HG02642 (cell line): ENCODE data around the gene HIP1.
"Not testable (repeated sequence)": the region's sequence is repeated elsewhere in the genome, so short reads cannot be mapped to it uniquely, and the experiment has no call there.

ENCODE experiments used
- ATAC-seq: cut with Tn5 transposase; IDR thresholded peaks from one replicate; pipeline ENCODE4 v1.9.1; 2021; ENCODE audit warnings: mild to moderate bottlenecking; ENCODE audit not compliant: unreplicated experiment, poor library complexity

HIP1 gene

DNA sequence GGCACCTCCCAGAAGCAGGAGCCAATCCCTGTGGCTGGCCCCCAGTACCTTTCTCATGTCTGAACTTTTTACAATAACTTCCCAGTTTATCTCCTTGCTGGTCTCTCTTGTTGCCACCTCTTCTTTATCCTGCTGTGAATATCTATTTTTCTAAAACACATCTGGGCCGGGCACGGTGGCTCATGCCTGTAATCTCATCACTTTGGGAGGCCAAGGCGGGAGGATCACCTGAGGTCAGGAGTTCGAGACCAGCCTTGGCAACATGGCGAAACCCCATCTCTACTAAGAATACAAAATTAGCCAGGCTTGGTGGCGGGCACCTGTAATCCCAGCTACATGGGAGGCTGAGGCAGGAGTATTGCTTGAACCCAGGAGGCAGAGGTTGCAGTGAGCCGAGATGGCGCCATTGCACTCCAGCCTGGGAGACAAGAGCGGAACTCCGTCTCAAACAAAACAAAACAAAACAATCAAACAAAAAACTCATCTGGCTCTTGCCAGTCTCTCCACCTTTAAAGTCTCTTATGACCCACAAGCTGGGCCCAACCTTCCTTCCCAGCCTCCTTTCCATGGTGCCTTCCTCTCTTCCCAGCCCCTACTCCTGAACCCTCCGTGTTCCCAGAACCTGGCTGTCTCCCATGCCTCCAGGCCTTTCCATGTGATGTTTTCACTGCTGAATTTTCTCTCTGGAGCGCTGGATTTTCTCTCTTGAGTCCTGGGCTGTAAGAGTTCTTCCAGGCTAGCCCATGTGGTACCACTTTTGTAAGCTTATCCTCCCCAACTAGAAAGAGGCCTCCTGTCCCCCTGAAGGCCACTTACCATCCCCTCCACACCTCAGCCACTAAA lies 51.3 kb downstream of the HIP1 start:
- no peak for ATAC-seq

DNA sequence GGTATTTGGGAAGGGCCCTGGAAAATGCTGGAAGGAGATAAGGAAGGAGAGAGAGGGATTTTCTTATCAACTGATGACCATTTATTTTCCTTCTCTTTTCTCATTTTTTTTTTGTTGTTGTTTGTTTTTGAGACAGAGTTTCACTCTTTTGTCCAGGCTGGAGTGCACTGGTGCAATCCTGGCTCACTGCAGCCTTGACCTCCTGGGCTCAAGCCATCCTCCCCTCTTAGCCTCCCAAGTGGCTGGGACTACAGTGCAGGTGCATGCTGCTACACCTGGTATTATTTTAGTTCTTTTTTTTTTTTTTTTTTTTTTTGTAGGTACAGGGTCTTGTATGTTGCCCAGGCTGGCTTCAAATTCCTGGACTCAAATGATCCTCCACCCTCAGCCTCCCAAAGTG lies 52.2 kb downstream of the HIP1 start:
- ATAC-seq = no peak

DNA sequence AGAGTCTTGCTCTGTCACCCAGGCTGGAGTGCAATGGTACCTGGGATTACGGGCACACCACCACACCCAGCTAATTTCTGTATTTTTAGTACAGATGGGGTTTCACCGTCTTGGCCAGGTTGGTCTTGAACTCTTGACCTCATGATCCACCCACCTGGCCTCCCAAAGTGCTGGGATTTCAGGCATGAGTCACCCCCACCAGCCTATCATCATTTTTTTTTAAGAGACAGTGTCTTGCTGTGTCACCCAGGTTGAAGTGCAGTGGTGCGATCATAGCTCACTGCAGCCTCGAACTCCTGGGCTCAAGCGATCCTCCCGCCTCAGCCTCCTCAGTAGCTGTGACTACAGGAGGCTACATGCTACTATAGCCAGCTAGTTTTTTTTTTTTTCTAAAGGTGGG lies 56.7 kb downstream of the HIP1 start:
- not testable (repeated sequence) for ATAC-seq

DNA sequence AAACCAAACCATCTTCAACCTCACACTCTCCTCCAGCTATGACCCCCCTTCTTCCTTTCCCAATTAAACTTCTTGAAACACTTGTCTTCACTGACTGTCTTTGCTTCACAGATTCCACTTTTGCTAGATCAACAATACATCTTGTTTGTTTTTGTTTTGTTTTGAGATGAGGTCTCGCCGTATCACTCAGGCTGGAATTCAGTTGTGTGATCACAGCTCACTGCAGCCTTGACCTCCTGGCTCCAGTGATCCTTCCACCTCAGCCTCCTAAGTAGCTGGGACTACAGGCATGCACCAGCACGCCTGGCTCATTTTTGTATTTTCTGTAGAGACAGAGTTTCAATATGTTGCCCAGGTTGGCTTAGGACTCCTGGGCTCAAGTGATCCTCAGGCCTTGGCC lies 59.7 kb downstream of the HIP1 start:
- ATAC-seq = no peak

DNA sequence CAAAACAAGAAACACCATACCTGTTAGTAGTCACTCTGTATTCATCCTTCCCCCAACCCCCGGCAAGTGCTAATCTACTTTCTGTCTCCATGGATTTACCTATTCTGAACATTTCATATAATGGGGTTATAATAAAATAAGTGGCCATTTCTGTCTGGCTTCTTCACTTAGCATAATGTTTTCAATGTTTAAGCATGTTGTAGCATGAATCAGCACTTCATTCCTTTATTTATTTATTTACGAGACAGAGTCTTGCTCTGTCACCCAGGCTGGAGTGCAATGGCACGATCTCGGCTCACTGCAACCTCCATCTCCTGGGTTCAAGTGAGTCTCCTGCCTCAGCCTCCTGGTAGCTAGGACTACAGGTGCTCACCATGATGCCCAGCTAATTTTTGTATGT lies 69.2 kb downstream of the HIP1 start:
- ATAC-seq = no peak

DNA sequence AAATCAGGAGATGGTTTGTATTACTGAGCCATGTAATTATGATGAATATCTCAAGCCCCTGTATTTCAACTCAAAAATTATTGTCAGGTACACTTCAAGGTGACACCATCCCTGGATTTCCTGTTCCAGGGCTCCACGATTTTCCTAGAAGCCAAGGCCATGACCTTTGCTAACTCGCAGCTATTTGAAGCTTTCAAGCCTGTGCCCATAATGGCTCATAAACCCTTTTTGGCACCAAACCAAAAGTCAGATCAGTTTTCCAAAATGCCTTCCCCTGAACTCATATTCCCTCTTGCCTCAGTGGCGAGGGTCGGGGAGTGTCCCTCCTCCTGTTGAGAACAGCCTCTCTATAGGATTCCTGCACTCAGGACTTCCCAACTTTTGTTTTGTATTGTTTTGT lies 70.8 kb downstream of the HIP1 start:
- ATAC-seq = no peak

DNA sequence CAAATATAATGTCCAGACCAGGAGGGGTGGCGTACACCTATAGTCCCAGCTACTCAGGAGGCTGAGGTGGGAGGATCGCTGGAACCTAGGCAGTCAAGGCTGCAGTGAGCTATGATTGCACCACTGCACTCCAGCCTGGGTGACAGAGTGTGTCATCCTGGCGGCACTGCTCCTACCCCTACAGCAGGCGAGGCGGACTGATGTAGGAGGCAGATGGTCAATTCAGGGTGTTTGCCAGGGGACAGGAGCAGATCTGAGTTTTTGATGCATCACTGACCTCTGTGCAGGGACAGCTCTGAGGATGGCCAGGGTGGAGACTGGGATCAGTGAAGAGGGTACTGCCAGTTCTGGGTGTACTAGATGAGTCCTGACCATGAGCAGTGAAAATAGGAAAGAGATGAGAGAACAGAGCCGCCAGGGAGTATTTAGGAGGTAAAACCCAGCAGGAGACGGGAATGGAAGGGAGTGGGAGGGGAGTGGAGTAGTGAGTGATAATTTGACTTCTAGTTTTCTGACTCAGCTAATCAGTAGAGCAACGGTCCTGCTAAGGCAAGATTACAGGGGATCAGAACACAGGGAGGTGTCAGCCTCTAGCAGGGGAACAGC lies 75.3 kb downstream of the HIP1 start:
- peak; percentile 57 for ATAC-seq

DNA sequence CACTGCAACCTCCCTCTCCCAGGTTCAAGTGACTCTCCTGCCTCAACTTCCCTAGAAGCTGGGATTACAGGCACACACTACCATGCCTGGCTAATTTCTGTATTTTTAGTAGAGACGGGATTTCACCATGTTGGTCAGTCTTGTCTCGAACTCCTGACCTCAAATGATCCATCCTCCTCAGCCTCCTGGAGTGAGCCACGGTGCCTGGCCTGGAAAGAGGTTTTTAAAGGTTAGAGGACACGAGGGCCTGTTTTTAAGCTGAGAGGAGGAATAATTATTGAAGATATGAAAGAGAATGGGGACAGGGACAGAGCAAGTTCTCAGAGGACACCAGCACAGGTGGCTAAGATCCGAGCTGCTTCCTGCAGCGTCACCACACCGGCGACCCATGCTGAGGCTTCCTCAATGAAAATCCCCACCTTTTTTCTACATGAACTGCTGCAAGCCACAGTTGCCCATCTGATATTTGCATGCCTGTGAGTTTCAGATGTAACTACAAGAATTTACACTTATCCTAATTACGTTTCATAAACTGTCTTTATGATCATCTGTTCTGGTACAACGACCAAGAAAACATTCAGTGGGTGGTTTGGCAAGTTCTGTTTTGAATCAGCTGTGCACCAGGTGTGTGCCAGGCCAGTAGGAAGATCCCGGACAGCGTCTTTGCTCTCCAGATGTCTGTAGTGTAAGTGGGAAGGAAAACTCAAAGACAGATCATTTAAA lies 76.0 kb downstream of the HIP1 start:
- peak; percentile 79 for ATAC-seq

DNA sequence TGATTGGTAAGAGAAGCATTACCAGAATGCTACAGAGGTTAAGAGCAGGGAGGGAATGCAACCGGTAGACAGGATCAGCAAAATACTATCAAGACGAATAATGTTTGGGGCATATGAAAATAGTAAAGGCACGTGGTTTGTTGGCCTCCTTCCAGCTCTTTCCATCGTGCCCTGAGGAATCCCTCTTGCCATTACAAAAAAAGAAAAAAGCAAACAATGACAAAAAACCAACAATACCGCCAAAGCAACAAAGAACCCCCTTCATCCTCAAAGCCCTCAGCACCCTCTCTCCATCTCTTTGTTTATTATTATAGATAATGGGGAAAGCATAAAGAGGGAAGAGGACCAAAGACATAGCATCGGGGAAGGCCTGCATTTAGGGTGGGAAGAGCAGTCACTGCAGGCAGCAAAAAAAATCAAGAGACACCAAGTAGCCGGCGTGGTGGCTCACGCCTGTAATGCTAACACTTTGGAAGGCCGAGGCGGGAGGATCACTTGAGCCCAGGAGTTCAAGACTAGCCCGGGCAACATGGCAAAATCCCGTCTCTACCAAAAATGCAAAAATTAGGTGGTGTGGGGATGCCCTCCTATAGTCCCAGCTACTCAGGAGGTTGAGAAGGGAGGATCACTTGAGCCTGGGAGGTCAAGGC lies 78.0 kb downstream of the HIP1 start:
- no peak for ATAC-seq

DNA sequence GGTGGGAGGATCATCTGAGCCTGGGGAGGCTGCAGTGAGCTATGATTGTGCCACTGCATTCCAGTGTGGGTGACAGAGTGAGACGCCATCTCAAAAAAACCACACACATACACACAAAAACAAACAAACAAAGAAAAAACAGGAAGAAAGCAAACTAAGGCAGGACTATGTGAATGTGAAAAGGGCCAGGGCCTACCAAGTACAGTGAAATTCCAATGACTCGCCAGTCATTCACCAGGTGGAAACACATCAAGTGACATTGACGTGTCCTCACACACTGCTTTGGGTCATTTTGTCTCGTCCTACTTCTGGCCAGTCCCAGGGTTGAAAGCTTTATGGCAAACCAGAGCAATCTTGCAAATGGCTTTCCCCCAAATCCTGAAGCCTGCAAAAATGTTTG lies 79.9 kb downstream of the HIP1 start:
- ATAC-seq = no peak

DNA sequence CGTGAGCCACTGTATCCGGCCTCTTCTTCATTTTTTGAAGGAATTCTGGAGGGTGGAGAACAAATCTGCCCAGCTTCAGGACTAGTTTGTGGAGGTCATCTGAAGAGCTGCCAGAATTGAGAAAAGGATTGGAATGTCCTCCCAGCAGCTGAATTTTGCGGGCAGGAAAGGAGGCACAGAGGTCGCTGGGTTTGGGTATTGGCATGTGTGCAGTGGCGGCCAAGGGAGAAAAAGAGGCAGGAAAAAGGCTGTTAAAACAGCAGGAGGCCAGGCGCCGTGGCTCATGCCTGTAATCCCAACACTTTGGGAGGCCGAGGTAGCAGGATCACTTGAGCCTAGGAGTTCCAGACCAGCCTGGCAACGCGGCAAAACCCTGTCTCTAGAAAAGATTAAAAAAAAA lies 80.4 kb downstream of the HIP1 start:
- no peak for ATAC-seq

DNA sequence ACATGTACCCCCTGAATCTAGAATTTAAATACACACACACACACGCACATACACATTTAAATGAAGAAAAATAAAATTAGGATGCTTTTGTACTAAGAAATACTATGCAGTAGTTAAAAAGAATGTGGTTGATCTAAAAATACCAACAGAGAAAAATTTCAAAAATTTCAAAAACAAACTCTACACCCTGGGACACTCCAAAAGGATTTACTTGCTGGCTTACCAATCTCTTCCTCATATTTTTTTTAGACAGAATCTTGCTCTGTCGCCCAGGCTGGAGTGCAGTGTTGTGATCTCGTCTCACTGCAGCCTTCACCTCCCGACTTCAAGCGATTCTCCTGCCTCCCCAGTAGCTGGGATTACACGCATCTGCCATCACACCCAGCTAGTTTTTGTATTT lies 80.9 kb downstream of the HIP1 start:
- ATAC-seq = no peak

DNA sequence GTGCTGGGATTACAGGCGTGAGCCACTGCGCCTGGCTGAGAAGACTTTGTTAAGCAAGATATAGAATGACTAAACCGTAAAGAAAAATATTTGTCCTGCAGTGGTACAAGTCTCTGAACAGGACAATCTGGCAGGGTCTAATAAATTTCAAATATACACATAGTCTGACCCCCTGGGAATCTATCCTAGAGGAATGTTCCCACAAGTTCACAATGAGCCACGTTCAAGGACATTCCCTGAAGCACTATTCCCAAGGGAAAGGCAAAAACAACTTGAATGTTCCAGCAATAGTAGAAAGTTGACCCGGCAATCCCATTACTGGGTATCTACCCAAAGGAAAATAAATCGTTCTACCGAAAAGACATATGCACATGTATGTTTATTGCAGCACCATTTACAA lies 82.0 kb downstream of the HIP1 start:
- ATAC-seq = no peak

DNA sequence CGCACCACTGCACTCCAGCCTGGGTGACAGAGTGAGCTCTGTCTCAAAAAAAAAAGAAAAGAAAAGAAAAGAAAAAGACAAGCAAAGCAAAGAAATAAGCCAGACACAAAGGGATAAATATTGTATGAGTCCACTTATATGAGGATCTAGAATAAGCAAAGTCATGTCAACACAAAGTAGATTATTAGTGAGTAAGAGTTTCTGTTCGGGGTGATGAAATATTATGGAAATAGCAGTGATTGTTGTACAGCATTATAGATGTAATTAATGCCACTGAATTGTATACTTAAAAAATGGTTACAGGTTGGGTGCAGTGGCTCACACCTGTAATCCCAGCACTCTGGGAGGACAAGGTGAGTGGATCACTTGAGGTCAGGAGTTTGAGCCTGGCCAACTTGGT lies 83.2 kb downstream of the HIP1 start:
- no peak for ATAC-seq

DNA sequence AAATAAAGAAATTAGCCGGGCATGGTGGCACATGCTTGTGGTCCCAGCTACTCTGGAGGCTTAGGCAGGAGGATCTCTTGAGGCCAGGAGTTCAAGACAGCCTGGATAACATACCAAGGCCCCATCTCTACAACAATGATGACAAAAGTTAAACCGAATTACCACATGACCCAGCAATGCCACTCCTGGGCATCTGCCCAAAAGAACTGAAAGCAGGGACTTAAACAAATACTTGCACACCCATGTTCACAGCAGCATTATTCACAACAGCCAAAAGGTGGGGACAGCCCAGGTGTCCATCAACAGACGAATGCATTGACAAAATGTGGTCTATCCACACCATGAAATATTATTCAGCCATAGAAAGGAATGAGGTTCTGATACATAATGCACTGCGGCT lies 83.9 kb downstream of the HIP1 start:
- ATAC-seq = no peak

DNA sequence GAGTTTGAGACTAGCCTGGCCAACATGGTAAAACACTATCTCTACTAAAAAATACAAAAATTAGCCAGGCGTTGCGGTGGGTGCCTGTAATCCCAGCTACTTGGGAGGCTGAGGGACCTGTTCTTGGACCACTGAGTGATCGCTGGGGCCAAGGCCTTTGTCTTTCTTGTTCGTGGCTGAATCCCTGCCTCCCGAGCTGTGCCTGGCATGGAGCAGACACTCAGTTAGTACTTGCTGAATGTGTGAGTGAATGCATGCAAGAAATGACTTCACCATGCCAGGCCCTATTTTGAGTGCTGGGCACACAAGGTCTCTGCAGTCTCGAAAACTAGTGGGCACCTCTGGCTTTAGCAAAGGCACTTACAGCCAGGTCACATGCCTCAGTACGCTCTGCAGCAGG lies 85.1 kb downstream of the HIP1 start:
- ATAC-seq = no peak

DNA sequence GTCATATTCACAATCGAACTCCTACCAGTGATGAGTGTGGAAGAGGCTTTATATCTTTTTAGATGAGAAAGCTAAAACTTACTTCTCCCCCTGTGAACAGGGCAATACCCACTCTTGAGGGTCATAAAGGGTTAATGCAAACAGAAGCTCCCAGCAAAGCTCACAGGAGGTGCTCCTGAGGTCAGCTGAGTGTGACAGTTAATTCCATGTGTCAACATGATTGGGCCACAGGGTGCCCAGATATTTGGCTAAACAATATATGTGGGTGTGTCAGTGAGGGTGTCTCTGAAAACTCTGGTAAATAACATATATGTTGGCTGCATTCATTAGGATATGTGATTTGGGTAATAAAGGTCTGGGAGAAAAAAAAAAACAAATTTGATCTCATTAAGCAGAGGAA lies 86.0 kb downstream of the HIP1 start:
- no peak for ATAC-seq

DNA sequence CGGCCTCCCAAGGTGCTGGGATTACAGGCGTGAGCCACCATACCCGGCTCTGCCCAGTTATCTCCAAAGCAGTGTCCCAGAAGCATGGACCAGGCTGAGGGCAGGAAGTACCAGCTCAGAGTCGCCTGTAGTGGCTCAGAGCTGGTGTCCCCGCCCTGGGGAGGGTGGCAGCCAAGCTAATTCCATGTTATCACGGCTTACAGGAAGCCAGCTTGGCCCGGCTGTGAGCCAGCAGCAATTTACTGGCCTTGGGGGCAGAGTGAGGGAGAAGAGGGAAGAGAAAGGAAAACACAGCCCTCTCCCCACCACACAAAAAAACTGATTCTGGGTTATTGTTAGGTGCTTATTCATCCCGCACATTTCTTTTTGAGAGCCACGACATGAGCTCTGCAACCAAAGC lies 88.1 kb downstream of the HIP1 start:
- no peak for ATAC-seq

DNA sequence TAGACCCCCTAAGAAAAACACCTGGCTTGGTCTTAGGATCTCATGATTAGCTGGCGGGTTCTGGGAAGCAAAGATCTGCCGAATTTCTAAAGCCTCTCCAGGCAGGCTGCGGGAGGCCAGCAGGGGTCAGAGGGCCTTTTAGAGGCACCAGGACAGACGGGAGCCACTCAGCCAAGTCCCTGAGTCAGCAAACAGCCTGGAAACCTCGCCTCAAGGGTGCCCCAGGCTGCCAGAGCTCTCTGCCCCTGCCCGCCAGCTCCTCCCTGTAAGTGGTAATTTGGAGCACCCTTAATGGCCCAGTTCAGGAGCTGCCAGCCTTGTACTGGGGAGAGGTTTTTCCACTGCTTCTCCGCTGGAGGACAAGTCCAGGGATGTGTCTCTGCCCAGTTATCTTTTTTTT lies 88.7 kb downstream of the HIP1 start:
- no peak for ATAC-seq

DNA sequence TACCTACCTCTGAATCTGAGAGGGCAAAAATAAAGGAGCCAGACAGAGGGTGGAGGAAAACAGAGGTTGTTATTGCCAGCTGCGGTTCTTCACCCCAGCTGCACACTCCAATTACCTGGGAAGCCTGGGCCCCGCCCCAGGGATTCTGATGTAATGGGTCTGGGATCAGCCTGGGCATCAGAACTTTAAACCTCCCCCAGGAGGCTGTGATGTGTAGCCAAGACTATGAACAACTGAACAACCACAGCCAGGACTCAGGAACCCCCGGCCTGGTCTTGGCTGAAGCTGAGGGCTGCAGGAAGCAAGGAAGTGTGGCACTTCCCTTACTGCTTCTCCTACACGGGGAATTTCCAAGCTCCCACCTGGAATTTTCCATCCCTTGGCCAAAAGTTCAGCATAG lies 89.3 kb downstream of the HIP1 start:
- no peak for ATAC-seq
